Activated T-helper 9 cell treated with anti-CD3 and anti-CD28 coated beads, Interleukin-2, amount 50 U/mL, for 16 hours (primary cell): ENCODE data around the gene CDPF1.
"Not testable (repeated sequence)": the region's sequence is repeated elsewhere in the genome, so short reads cannot be mapped to it uniquely, and the experiment has no call there.

Experiments
- DNase-seq: peaks from one replicate; pipeline ENCODE4 v3.0.0-alpha.2; 2020; ENCODE audit warnings: low read depth

CDPF1 gene

GRCh38 chr22:46281866-46282678 is 32.0 kb upstream of the CDPF1 start:
- DNase-seq = no peak

- no peak for DNase-seq
These were observed 31.0 kb upstream of the CDPF1 start for GRCh38 chr22:46280999-46281623.

GRCh38 chr22:46280063-46280817 is 30.1 kb upstream of the CDPF1 start:
- no peak for DNase-seq

- DNase-seq = no peak
These were observed 28.9 kb upstream of the CDPF1 start for GRCh38 chr22:46278656-46279645.

GRCh38 chr22:46276563-46276962 is 26.5 kb upstream of the CDPF1 start:
- DNase-seq = no peak

- no peak for DNase-seq
These were observed 25.5 kb upstream of the CDPF1 start for GRCh38 chr22:46275455-46276122.

GRCh38 chr22:46274381-46274780 is 24.3 kb upstream of the CDPF1 start:
- no peak for DNase-seq

- no peak for DNase-seq
These were observed 23.5 kb upstream of the CDPF1 start for GRCh38 chr22:46273432-46274148.

GRCh38 chr22:46272762-46273431 is 22.8 kb upstream of the CDPF1 start:
- DNase-seq = no peak

GRCh38 chr22:46272196-46272595 is 22.1 kb upstream of the CDPF1 start:
- no peak for DNase-seq

- no peak for DNase-seq
These were observed 19.5 kb upstream of the CDPF1 start for GRCh38 chr22:46269564-46269963.

GRCh38 chr22:46267431-46268279 is 17.6 kb upstream of the CDPF1 start, which contains the start of gene TTC38:
TSS of gene TTC38 (plus strand) at chr22:46268008. CDS start at chr22:46268040, 32 bp downstream.
- DNase-seq = peak; percentile 32

GRCh38 chr22:46265627-46266026 is 15.5 kb upstream of the CDPF1 start:
- DNase-seq = not testable (repeated sequence)

- not testable (repeated sequence) for DNase-seq
These were observed 14.4 kb upstream of the CDPF1 start for GRCh38 chr22:46264520-46264919.

GRCh38 chr22:46263216-46263590 is 13.1 kb upstream of the CDPF1 start, which contains the start of gene PKDREJ:
TSS of gene PKDREJ (minus strand) at chr22:46263343. CDS start at chr22:46263322, 21 bp downstream.
- no peak for DNase-seq

- no peak for DNase-seq
These were observed 12.5 kb upstream of the CDPF1 start for GRCh38 chr22:46262449-46263215.

- no peak for DNase-seq
These were observed 9.9 kb upstream of the CDPF1 start for GRCh38 chr22:46260038-46260437.

GRCh38 chr22:46259374-46259773 is 9.3 kb upstream of the CDPF1 start:
- DNase-seq = no peak
